ENCODE data around the gene APOLD1.

DNA sequence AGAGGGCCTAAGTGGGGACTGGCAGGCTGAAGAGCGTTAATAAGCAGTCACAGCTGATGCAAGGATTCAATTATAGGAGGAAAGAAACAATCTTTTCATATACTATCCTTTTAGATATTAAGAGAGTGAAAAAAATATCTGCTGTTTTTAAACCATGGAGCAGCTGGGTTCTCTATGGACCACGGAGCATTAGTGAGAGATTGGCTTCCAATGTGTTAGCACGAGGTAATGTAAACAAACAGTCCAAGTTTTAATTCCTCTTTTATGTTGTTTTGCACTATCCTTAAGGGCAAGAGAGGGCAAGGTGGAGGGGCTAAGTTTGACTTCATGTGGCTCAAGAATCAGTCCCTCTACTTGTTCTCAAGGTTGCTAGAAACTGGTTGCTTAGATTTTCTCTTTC lies 37.4 kb upstream of the APOLD1 start:
- TF ChIP-seq, protein P1, sequence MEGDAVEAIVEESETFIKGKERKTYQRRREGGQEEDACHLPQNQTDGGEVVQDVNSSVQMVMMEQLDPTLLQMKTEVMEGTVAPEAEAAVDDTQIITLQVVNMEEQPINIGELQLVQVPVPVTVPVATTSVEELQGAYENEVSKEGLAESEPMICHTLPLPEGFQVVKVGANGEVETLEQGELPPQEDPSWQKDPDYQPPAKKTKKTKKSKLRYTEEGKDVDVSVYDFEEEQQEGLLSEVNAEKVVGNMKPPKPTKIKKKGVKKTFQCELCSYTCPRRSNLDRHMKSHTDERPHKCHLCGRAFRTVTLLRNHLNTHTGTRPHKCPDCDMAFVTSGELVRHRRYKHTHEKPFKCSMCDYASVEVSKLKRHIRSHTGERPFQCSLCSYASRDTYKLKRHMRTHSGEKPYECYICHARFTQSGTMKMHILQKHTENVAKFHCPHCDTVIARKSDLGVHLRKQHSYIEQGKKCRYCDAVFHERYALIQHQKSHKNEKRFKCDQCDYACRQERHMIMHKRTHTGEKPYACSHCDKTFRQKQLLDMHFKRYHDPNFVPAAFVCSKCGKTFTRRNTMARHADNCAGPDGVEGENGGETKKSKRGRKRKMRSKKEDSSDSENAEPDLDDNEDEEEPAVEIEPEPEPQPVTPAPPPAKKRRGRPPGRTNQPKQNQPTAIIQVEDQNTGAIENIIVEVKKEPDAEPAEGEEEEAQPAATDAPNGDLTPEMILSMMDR (IDR thresholded peaks at IDR 0.05), result no peak
- TF ChIP-seq CHD2 (IDR thresholded peaks at IDR 0.05; ENCODE audit: low read length, partially characterized antibody) (no peak), ESRRA (IDR thresholded peaks at IDR 0.05; ENCODE audit: borderline replicate concordance, low read length) (no peak), ZFP36 (IDR thresholded peaks at IDR 0.05; ENCODE audit: borderline replicate concordance, partially characterized antibody) (no peak), MAZ (IDR thresholded peaks at IDR 0.05; ENCODE audit: borderline replicate concordance, low read depth, low read length) (no peak), EHMT2 (IDR thresholded peaks at IDR 0.05; ENCODE audit: low read depth) (no peak), POLR2A (IDR thresholded peaks at IDR 0.05; ENCODE audit: low read length) (no peak), JUNB (IDR thresholded peaks at IDR 0.05) (no peak), RFX5 (IDR thresholded peaks at IDR 0.05) (no peak), HEYL (CRISPR knock-in tag; IDR thresholded peaks at IDR 0.05) (no peak), EP300 (IDR thresholded peaks at IDR 0.05) (no peak)
- TF ChIP-seq, protein P2, sequence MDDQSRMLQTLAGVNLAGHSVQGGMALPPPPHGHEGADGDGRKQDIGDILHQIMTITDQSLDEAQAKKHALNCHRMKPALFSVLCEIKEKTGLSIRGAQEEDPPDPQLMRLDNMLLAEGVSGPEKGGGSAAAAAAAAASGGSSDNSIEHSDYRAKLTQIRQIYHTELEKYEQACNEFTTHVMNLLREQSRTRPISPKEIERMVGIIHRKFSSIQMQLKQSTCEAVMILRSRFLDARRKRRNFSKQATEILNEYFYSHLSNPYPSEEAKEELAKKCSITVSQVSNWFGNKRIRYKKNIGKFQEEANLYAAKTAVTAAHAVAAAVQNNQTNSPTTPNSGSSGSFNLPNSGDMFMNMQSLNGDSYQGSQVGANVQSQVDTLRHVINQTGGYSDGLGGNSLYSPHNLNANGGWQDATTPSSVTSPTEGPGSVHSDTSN (IDR thresholded peaks at IDR 0.05), result no peak
- TF ChIP-seq, protein P3, sequence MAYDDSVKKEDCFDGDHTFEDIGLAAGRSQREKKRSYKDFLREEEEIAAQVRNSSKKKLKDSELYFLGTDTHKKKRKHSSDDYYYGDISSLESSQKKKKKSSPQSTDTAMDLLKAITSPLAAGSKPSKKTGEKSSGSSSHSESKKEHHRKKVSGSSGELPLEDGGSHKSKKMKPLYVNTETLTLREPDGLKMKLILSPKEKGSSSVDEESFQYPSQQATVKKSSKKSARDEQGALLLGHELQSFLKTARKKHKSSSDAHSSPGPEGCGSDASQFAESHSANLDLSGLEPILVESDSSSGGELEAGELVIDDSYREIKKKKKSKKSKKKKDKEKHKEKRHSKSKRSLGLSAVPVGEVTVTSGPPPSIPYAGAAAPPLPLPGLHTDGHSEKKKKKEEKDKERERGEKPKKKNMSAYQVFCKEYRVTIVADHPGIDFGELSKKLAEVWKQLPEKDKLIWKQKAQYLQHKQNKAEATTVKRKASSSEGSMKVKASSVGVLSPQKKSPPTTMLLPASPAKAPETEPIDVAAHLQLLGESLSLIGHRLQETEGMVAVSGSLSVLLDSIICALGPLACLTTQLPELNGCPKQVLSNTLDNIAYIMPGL (CRISPR knock-in tag; IDR thresholded peaks at IDR 0.05; ENCODE audit: borderline replicate concordance), result no peak
